HG02840 (cell line): ENCODE data around the gene ATG13.
"Not testable (repeated sequence)": the region's sequence is repeated elsewhere in the genome, so short reads cannot be mapped to it uniquely, and the experiment has no call there.

Experiments used
- ATAC-seq: cut with Tn5 transposase; IDR thresholded peaks from one replicate; pipeline ENCODE4 v1.9.1; 2021; ENCODE audit warnings: mild to moderate bottlenecking, moderate library complexity, moderate number of reproducible peaks; ENCODE audit not compliant: unreplicated experiment, low FRiP score

ATG13 gene

GRCh38 chr11:46642627-46643335 is 25.4 kb downstream of the ATG13 start:
- no peak for ATAC-seq

- ATAC-seq = no peak
These were observed 26.2 kb downstream of the ATG13 start for GRCh38 chr11:46643531-46643930.

- ATAC-seq = no peak
These were observed 26.6 kb downstream of the ATG13 start for GRCh38 chr11:46643986-46644385.

GRCh38 chr11:46649180-46649738 is 31.9 kb downstream of the ATG13 start:
- no peak for ATAC-seq

GRCh38 chr11:46655631-46656030 is 38.3 kb downstream of the ATG13 start:
- no peak for ATAC-seq

GRCh38 chr11:46657186-46657585 is 39.8 kb downstream of the ATG13 start:
- ATAC-seq = no peak

GRCh38 chr11:46658259-46658658 is 40.9 kb downstream of the ATG13 start:
- no peak for ATAC-seq

- no peak for ATAC-seq
These were observed 42.6 kb downstream of the ATG13 start for GRCh38 chr11:46659908-46660307.

GRCh38 chr11:46661836-46662235 is 44.5 kb downstream of the ATG13 start:
- ATAC-seq = no peak

GRCh38 chr11:46662366-46662765 is 45.0 kb downstream of the ATG13 start:
- ATAC-seq = no peak

GRCh38 chr11:46663277-46663940 is 46.1 kb downstream of the ATG13 start:
- no peak for ATAC-seq

- no peak for ATAC-seq
These were observed 47.3 kb downstream of the ATG13 start for GRCh38 chr11:46664612-46665011.

- ATAC-seq = no peak
These were observed 48.0 kb downstream of the ATG13 start for GRCh38 chr11:46665356-46665755.

- ATAC-seq = no peak
These were observed 49.2 kb downstream of the ATG13 start for GRCh38 chr11:46666516-46666915.

- no peak for ATAC-seq
These were observed 49.7 kb downstream of the ATG13 start for GRCh38 chr11:46667043-46667481.

- no peak for ATAC-seq
These were observed 51.2 kb downstream of the ATG13 start for GRCh38 chr11:46668480-46669085.

GRCh38 chr11:46669711-46670139 is 52.4 kb downstream of the ATG13 start:
- ATAC-seq = no peak

- not testable (repeated sequence) for ATAC-seq
These were observed 53.2 kb downstream of the ATG13 start for GRCh38 chr11:46670521-46670920.

GRCh38 chr11:46671958-46672315 is 54.6 kb downstream of the ATG13 start:
- no peak for ATAC-seq

GRCh38 chr11:46672381-46672839 is 55.1 kb downstream of the ATG13 start:
- no peak for ATAC-seq

- ATAC-seq = no peak
These were observed 56.5 kb downstream of the ATG13 start for GRCh38 chr11:46673713-46674462.
